Immature natural killer cell (primary cell): ENCODE measurements around the gene PSMA5. TPM values are rescaled to one million over a fixed set of nuclear protein-coding genes. Genes with fewer than 3 reads are reported as not detected.
"Not testable (repeated sequence)": the region's sequence is repeated elsewhere in the genome, so short reads cannot be mapped to it uniquely, and the experiment has no call there.

Experiments
- DNase-seq, 3 donors: peaks; one replicate each; pipeline ENCODE4 v3.0.0; 2022; ENCODE audit warnings: mixed read lengths in 1 of 3
- H3K27ac Mint-ChIP-seq, 6 donors: one replicate each; pipeline ENCODE4 v1.8.0; 2020; ENCODE audit warnings: mixed read lengths in 6 of 6, mild to moderate bottlenecking in 5 of 6, inconsistent platforms in 4 of 6, moderate library complexity in 3 of 6
- H3K27me3 Mint-ChIP-seq, 3 donors: one replicate each; pipeline ENCODE4 v1.8.0; 2020 to 2021; ENCODE audit warnings: low read depth in 3 of 3, mild to moderate bottlenecking in 3 of 3, mixed read lengths in 3 of 3, moderate library complexity in 3 of 3, inconsistent platforms in 1 of 3
- H3K36me3 Mint-ChIP-seq, 3 donors: one replicate each; pipeline ENCODE4 v1.8.0; 2020; ENCODE audit warnings: mixed read lengths in 3 of 3, inconsistent platforms in 2 of 3, mild to moderate bottlenecking in 2 of 3
- H3K4me1 Mint-ChIP-seq, 2 donors: one replicate each; pipeline ENCODE4 v1.8.0; 2020; ENCODE audit warnings: inconsistent platforms in 2 of 2, mild to moderate bottlenecking in 2 of 2, mixed read lengths in 2 of 2, moderate library complexity in 1 of 2
- H3K4me3 Mint-ChIP-seq, 5 donors: one replicate each; pipeline ENCODE4 v1.8.0; 2020; ENCODE audit warnings: mild to moderate bottlenecking in 5 of 5, mixed read lengths in 5 of 5, inconsistent platforms in 3 of 5, moderate library complexity in 3 of 5
- H3K9me3 Mint-ChIP-seq, 6 donors: one replicate each; pipeline ENCODE4 v1.8.0; 2020; ENCODE audit warnings: mild to moderate bottlenecking in 6 of 6, mixed read lengths in 6 of 6, inconsistent platforms in 4 of 6, moderate library complexity in 3 of 6
- polyA plus RNA-seq, 3 donors: library from polyadenylated mRNA; unstranded; fragments of 300-500 nt; fragmentation: Illumina TruSeq; gene quantifications; one replicate each; pipeline ENCODE4 v1.2.3, GENCODE V29; 2021

Gene PSMA5
- polyA plus RNA-seq, 3 donors from 2014 or later = 115 to 146 (median 123) TPM

DNA sequence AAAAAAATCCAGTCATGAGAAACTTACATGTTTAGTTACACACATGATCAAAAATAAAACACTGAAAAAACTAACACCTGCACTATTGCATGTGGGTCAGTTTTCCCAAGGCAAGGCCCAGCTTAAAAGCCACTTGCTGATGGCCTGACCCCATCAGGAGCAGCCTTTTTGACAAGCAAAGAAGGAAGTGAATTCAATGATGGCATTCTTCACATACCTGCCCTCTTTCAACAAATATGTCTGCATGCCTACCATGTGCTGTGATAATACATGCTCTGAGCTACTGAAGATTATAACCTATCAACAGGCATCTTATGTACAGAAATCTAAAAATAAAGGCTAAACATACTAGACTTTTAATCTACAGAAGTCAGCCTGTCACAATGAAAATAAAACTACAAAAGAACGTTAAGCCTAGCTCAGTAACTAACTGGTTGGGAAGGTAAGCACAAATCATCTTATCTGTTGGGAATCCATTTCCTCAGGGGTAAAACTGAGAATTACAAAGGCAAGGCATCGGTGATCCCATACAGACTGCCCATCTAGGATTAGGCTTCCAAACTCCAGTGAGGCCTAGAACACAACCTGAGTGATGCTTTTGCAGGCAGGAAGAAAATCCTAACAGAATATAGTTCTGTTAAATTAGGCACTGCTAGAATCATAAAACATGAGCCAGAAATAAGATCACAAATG is 43.0 kb downstream of the PSMA5 start:
- no peaks in the 10 kb centered on the region for H3K36me3 Mint-ChIP-seq
- H3K4me1 Mint-ChIP-seq = no peaks in the 10 kb centered on the region
- peaks cover 0 to 4% (median 2%) of the 10 kb centered on the region in 3 donors for H3K27me3 Mint-ChIP-seq
- DNase-seq = no peak
- no peak overlapping the region for H3K27ac Mint-ChIP-seq
- H3K9me3 Mint-ChIP-seq = no peaks in the 10 kb centered on the region
- H3K4me3 Mint-ChIP-seq = no peak overlapping the region

DNA sequence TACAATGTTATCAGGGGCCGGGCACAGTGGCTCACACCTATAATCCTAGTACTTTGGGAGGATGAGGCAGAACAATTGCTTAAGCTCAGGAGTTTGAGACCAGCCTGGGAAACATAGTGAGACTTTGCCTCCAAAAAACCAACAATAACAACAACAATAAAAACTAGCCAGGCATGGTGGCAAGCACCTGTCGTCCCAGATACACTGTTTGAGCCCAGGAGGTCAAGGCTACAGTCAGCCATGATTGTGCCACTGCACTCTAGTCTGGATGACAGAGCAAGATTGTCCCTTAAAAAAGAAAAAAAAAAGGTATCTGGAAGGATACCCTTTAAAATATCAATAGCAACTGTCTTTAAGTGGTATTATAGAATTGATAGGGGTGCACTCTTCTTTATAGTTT is 44.7 kb downstream of the PSMA5 start:
- peaks cover 0 to 2% (median 0%) of the 10 kb centered on the region in 3 donors for H3K27me3 Mint-ChIP-seq
- DNase-seq = no peak
- H3K9me3 Mint-ChIP-seq = no peaks in the 10 kb centered on the region
- no peak overlapping the region for H3K4me3 Mint-ChIP-seq
- no peaks in the 10 kb centered on the region for H3K4me1 Mint-ChIP-seq
- H3K27ac Mint-ChIP-seq = no peak overlapping the region
- H3K36me3 Mint-ChIP-seq = no peaks in the 10 kb centered on the region

DNA sequence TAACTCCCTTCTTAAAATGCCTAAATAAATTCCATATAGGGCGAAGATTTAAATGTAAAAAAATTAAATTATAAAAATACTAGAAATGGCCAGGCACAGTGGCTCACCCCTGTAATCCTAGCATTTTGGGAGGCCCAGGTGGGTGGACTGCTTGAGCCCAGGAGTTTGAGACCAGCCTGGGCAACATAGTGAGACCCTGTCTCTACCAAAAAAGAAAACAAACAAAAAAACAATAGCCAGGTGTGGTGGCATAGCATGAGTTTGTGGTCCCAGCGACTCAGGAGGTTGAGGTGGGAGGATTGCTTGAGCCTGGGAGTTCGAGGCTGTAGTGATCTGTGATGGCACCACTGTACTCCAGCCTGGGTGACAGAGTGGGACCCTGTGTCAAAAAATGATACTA is 46.3 kb downstream of the PSMA5 start:
- Mint-ChIP-seq H3K9me3 (no peaks in the 10 kb centered on the region), H3K4me3 (no peak overlapping the region), H3K27me3 (peaks cover 0 to 3% (median 0%) of the 10 kb centered on the region in 3 donors), H3K27ac (no peak overlapping the region), H3K36me3 (no peaks in the 10 kb centered on the region), H3K4me1 (no peaks in the 10 kb centered on the region)
- no peak for DNase-seq

- Mint-ChIP-seq H3K27ac (no peak overlapping the region), H3K4me3 (no peak overlapping the region), H3K27me3 (peaks cover 0 to 3% (median 0%) of the 10 kb centered on the region in 3 donors)
These were observed 46.8 kb downstream of the PSMA5 start for GRCh38 chr1:109379422-109379821.

GRCh38 chr1:109377698-109378097 is 48.5 kb downstream of the PSMA5 start:
- Mint-ChIP-seq H3K27me3 (peaks cover 0 to 7% (median 2%) of the 10 kb centered on the region in 3 donors), H3K4me1 (no peaks in the 10 kb centered on the region)
- no peak for DNase-seq

More at GRCh38 chr1:109379422-109379821, 46.8 kb downstream of the PSMA5 start:
- Mint-ChIP-seq H3K36me3 (no peaks in the 10 kb centered on the region), H3K4me1 (no peaks in the 10 kb centered on the region), H3K9me3 (no peaks in the 10 kb centered on the region)
- no peak for DNase-seq

DNA sequence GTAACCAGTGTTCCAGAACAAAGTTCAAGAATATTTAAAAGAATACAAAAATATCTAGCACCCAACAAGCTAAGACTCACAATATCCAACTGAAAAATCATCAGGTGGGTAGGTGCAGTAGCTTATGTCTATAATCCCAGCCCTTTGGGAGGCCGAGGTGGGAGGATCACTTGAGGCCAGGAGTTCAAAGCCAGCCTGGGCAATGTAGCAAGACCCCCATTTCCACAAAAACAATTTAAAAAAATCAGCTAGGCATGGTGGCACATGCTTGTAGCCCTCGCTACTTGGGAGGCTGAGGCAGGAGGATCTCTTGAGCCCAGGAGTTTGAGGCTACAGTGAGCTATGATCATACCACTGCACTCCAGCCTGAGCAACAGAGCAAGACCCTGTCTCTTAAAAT is 52.6 kb downstream of the PSMA5 start:
- H3K36me3 Mint-ChIP-seq = not testable (repeated sequence)

More at GRCh38 chr1:109377698-109378097, 48.5 kb downstream of the PSMA5 start:
- Mint-ChIP-seq H3K36me3 (no peaks in the 10 kb centered on the region), H3K4me3 (no peak overlapping the region), H3K27ac (no peak overlapping the region), H3K9me3 (no peaks in the 10 kb centered on the region)

DNA sequence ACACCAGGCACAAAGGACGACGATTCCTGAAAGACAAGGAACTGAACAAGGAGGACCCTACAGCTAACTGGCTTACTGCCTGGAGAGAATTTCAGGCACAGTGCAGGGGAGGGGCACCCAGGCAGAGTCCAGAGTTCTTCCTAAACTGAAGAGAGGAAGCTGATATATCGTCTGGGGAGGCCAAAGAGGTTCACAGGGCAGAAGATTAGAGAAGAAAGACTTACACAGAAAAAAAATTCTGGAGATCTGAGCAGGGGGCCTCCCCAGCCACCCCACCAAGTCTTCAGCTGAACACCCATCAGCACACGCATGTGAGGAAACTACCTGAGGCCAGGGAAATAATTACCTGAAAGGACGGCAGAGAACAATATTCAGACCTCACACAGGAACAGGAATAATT is 53.1 kb downstream of the PSMA5 start:
- no peaks in the 10 kb centered on the region for H3K9me3 Mint-ChIP-seq
- DNase-seq = no peak
- H3K4me1 Mint-ChIP-seq = peaks cover 7 to 11% of the 10 kb centered on the region in 2 donors
- H3K36me3 Mint-ChIP-seq = no peaks in the 10 kb centered on the region
- no peak overlapping the region for H3K4me3 Mint-ChIP-seq
- H3K27me3 Mint-ChIP-seq = peaks cover 0 to 8% (median 2%) of the 10 kb centered on the region in 3 donors
- H3K27ac Mint-ChIP-seq = no peak overlapping the region

More for the DNA sequence above, 52.6 kb downstream of the PSMA5 start:
- H3K27ac Mint-ChIP-seq, H3K27me3 Mint-ChIP-seq, DNase-seq, H3K9me3 Mint-ChIP-seq, H3K4me3 Mint-ChIP-seq: not testable (repeated sequence)
- peaks cover 7 to 11% of the 10 kb centered on the region in 2 donors for H3K4me1 Mint-ChIP-seq

GRCh38 chr1:109372281-109372680 is 54.0 kb downstream of the PSMA5 start:
- Mint-ChIP-seq H3K4me3 (no peak overlapping the region), H3K27ac (no peak overlapping the region), H3K27me3 (peaks cover 0 to 8% (median 2%) of the 10 kb centered on the region in 3 donors), H3K4me1 (peaks cover 7 to 11% of the 10 kb centered on the region in 2 donors), H3K9me3 (no peaks in the 10 kb centered on the region), H3K36me3 (no peaks in the 10 kb centered on the region)
- DNase-seq = no peak

GRCh38 chr1:109371341-109371739 is 54.9 kb downstream of the PSMA5 start:
- Mint-ChIP-seq H3K27me3 (peaks cover 0 to 8% (median 2%) of the 10 kb centered on the region in 3 donors), H3K27ac (no peak overlapping the region), H3K9me3 (no peaks in the 10 kb centered on the region), H3K4me1 (peaks cover 7 to 11% of the 10 kb centered on the region in 2 donors), H3K36me3 (no peaks in the 10 kb centered on the region), H3K4me3 (no peak overlapping the region)
- no peak for DNase-seq

DNA sequence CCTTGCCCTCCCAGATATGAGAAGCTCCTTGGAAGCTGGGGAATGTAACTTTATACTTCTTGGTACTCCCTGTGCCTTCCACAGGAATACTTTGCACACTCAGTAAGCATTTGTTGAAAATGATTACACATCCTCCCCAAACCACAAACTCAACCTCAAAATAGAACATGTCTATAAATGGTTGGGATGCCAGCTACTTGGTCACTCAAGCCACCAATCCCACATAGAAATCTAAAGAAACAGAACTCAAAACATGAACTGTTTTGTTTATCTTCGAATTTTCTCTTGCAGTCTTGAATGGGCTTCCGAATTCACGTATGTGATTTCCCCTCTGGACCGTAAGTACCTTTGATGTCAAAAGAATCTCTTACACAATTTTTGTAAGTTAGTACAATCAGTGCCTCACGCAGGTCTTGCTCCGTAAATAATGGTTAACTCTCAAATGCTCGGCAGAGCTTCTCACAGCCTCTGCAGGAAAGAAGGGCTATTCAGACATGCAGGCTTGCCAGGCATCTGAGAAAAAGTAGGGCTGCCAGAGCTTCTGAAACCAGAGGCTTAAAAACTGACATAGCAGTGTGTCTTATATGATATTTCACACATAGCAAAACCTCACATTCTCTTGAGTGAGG is 55.4 kb downstream of the PSMA5 start:
- Mint-ChIP-seq H3K4me1 (peaks cover 7 to 11% of the 10 kb centered on the region in 2 donors), H3K4me3 (no peak overlapping the region)

DNA sequence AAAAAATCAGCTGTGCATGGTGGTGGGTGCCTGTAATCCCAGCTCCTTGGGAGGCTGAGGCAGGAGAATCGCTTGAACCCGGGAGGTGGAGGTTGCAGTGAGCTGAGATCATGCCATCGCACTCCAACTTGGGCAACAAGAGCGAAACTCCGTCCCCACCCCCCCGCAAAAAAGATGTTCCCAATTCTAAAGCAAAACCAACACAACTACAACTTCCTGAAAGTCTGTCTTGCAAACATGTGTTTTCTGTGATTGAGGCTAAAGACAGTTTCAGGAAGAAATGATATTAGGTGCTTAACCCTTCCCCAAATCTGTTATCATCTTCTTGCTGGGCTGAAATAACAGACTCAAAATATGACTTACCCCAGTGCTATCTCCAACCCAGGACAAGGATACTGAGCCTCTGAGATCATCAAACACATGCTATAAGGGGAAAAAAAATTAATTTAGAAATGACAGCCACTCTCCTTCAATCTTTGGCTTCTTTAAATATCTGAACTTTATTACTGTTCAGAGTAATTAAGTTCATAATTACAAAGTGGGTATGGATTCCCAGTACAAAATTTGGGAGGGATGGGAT is 57.0 kb downstream of the PSMA5 start:
- peaks cover 0 to 5% (median 2%) of the 10 kb centered on the region in 3 donors for H3K27me3 Mint-ChIP-seq

More for the DNA sequence above, 55.4 kb downstream of the PSMA5 start:
- Mint-ChIP-seq H3K27me3 (peaks cover 0 to 8% (median 2%) of the 10 kb centered on the region in 3 donors), H3K9me3 (no peaks in the 10 kb centered on the region), H3K27ac (no peak overlapping the region), H3K36me3 (no peaks in the 10 kb centered on the region)
- DNase-seq = no peak

DNA sequence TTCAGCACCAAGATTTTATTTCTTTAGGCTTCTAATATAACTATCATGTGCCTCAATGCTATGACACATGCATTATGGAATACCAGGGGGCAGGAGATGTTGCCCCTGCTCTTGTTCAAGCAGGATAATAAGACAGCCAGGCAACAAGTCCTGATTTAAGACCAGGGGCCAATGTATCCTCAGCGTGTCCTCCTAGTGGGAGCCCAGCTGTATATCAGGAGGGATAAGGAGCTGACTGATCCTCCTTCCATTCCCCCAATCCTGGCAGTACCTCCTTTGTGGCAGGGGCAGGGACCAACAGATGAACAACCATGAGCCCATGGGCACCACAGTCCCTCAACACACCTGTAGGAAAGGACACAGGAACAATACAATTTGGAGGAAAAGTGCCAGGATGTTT is 57.8 kb downstream of the PSMA5 start:
- DNase-seq = no peak
- no peaks in the 10 kb centered on the region for H3K36me3 Mint-ChIP-seq
- peaks cover 7 to 11% of the 10 kb centered on the region in 2 donors for H3K4me1 Mint-ChIP-seq
- H3K4me3 Mint-ChIP-seq = no peak overlapping the region
- peaks cover 0 to 3% (median 0%) of the 10 kb centered on the region in 3 donors for H3K27me3 Mint-ChIP-seq
- H3K27ac Mint-ChIP-seq = no peak overlapping the region
- H3K9me3 Mint-ChIP-seq = no peaks in the 10 kb centered on the region

More for the DNA sequence above, 57.0 kb downstream of the PSMA5 start:
- Mint-ChIP-seq H3K9me3 (no peaks in the 10 kb centered on the region), H3K4me1 (peaks cover 7 to 11% of the 10 kb centered on the region in 2 donors), H3K36me3 (no peaks in the 10 kb centered on the region), H3K4me3 (no peak overlapping the region), H3K27ac (no peak overlapping the region)
- no peak for DNase-seq

DNA sequence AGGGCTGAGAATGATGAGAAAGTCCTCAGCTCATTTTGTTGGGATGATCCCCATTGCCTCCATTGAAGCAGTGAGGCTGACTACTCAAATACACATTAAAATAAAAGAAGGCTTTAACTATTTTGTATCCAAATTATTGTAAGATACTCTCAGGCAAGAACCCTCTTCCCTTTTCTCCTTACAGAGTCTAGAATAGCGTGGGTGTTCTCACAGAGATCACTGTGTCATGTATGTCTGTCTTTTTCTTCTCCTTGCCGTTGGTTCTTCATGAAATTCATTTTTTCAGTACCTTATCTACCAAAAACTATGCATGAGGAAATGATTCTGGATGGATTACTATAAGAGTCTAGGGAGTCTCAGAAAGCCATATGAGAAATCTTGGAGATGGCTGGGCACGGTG is 58.6 kb downstream of the PSMA5 start:
- no peaks in the 10 kb centered on the region for H3K9me3 Mint-ChIP-seq
- no peaks in the 10 kb centered on the region for H3K36me3 Mint-ChIP-seq
- peaks cover 7 to 11% of the 10 kb centered on the region in 2 donors for H3K4me1 Mint-ChIP-seq
- H3K27ac Mint-ChIP-seq = no peak overlapping the region
- no peak for DNase-seq
- peaks cover 0 to 2% (median 2%) of the 10 kb centered on the region in 3 donors for H3K27me3 Mint-ChIP-seq
- no peak overlapping the region for H3K4me3 Mint-ChIP-seq

- Mint-ChIP-seq H3K27me3 (peaks cover 0 to 4% (median 2%) of the 10 kb centered on the region in 3 donors), H3K9me3 (no peaks in the 10 kb centered on the region), H3K27ac (no peak overlapping the region), H3K4me1 (peaks cover 2 to 5% of the 10 kb centered on the region in 2 donors), H3K4me3 (no peak overlapping the region), H3K36me3 (no peaks in the 10 kb centered on the region)
- DNase-seq = no peak
These were observed 60.5 kb downstream of the PSMA5 start for GRCh38 chr1:109365642-109366204.
